GM12878 (cell line): ENCODE results near the gene GTF2A1.

Experiments
- CTCF ChIP-seq, 3 experiments: IDR thresholded peaks in 2 of 3; conservative IDR thresholded peaks in 1 of 3; 2 replicates each; pipeline ENCODE4 v1.5.1; 2011; ENCODE audit warnings: low read depth in 3 of 3, low read length in 3 of 3, mild to moderate bottlenecking in 3 of 3, control low read depth in 2 of 3, moderate library complexity in 2 of 3, inconsistent platforms in 1 of 3, mixed read lengths in 1 of 3; ENCODE audit not compliant: control insufficient read depth in 2 of 3, insufficient read depth in 1 of 3; ENCODE audit errors: extremely low read depth in 1 of 3
- EP300 ChIP-seq, 2 experiments: fragments of 150-350 bp in 1 of 2; IDR thresholded peaks; 2 replicates each; pipeline ENCODE4 v1.6.1; 2011 to 2012; ENCODE audit warnings: low read depth in 2 of 2, low read length in 2 of 2, borderline replicate concordance in 1 of 2, improper control_type of control experiment in 1 of 2, inconsistent platforms in 1 of 2; ENCODE audit not compliant: control insufficient read depth in 1 of 2
- NBN ChIP-seq: fragments of 450-650 bp; IDR thresholded peaks from 2 replicates; pipeline ENCODE4 v1.6.1; 2016
- PAX5 ChIP-seq: IDR thresholded peaks from 2 replicates; pipeline ENCODE4 v1.6.1; 2011; ENCODE audit warnings: low read depth, low read length, borderline replicate concordance
- RELA ChIP-seq: fragments of 450-650 bp; IDR thresholded peaks from 2 replicates; pipeline ENCODE4 v1.8.0; 2014; ENCODE audit warnings: borderline replicate concordance; ENCODE audit not compliant: partially characterized antibody
- TBL1XR1 ChIP-seq: IDR thresholded peaks from 2 replicates; pipeline ENCODE4 v1.6.1; 2012; ENCODE audit warnings: low read depth, low read length, improper control_type of control experiment

- TF ChIP-seq EP300 (IDR thresholded peaks at IDR 0.05; ENCODE audit: borderline replicate concordance in 1 of 2, control insufficient read depth in 1 of 2, low read depth in 2 of 2, low read length in 2 of 2) = no peak
- no peak for TF ChIP-seq PAX5
- no peak for TF ChIP-seq NBN
- no peak for TF ChIP-seq CTCF (IDR thresholded peaks at IDR 0.05 in 2 of 3, conservative IDR thresholded peaks at IDR 0.05 in 1 of 3; ENCODE audit: control insufficient read depth in 2 of 3, extremely low read depth in 1 of 3, insufficient read depth in 1 of 3, low read depth in 3 of 3, low read length in 3 of 3)
- no peak for TF ChIP-seq RELA
- no peak for TF ChIP-seq TBL1XR1
These were observed 91.5 kb downstream of the GTF2A1 start for GRCh38 chr14:81129242-81129641.
